K562 (cell line): Measurements from ENCODE around the gene COL9A3.

ENCODE experiments used
- ELK1 ChIP-seq: sonication (generic); formaldehyde crosslinking; IDR thresholded peaks from 2 replicates; pipeline ENCODE4 v1.8.1; 2022; ENCODE audit warnings: missing genetic modification reagents
- FOXJ2 ChIP-seq: fragments of 200-800 bp; sonication (Bioruptor generic); IDR thresholded peaks from 2 replicates; pipeline ENCODE4 v1.6.1; 2016; ENCODE audit warnings: missing genetic modification characterization, missing compliant biosample characterization
- FOXM1 ChIP-seq, 2 experiments: fragments of 450-650 bp in 1 of 2; sonication (generic) in 1 of 2; formaldehyde crosslinking in 1 of 2; IDR thresholded peaks; 2 replicates each; pipeline versions ENCODE4 v1.6.1 to v1.9.0; 2017 to 2022; ENCODE audit warnings: low read depth in 2 of 2, mild to moderate bottlenecking in 2 of 2, missing genetic modification reagents in 1 of 2, moderate library complexity in 1 of 2
- HBP1 ChIP-seq: fragments of 450-650 bp; formaldehyde crosslinking; IDR thresholded peaks from 2 replicates; pipeline ENCODE4 v1.4.0; 2022; ENCODE audit warnings: missing genetic modification characterization
- KDM4B ChIP-seq, 2 experiments: fragments of 450-650 bp in 1 of 2; sonication (generic) in 1 of 2; IDR thresholded peaks; 2 replicates each; pipeline ENCODE4 v1.6.1; 2016 to 2017; ENCODE audit warnings: borderline replicate concordance in 2 of 2, antibody characterized with exemption in 1 of 2, low read depth in 1 of 2, mild to moderate bottlenecking in 1 of 2
- NFIC ChIP-seq: fragments of 450-650 bp; IDR thresholded peaks from 2 replicates; pipeline ENCODE4 v1.6.1; 2017; ENCODE audit warnings: mild to moderate bottlenecking, inconsistent platforms
- NR0B1 ChIP-seq: fragments of 450-650 bp; IDR thresholded peaks from one replicate; pipeline ENCODE4 v1.6.1; 2018; ENCODE audit warnings: mild to moderate bottlenecking, moderate library complexity; ENCODE audit not compliant: partially characterized antibody
- POLR2A ChIP-seq: fragments of 450-650 bp; conservative IDR thresholded peaks from 2 replicates; pipeline ENCODE4 v1.6.1; 2016
- SIRT6 ChIP-seq: IDR thresholded peaks from one replicate; pipeline ENCODE4 v1.6.1; 2012; ENCODE audit warnings: low read depth, mild to moderate bottlenecking, control low read depth, inconsistent platforms, low read length, moderate library complexity
- SREBF2 ChIP-seq: sonication (generic); formaldehyde crosslinking; IDR thresholded peaks from 2 replicates; pipeline ENCODE4 v1.4.0; 2020; ENCODE audit warnings: mild to moderate bottlenecking, missing genetic modification reagents
- ZKSCAN1 ChIP-seq: fragments of 150-350 bp; IDR thresholded peaks from 2 replicates; pipeline ENCODE4 v1.6.1; 2016; ENCODE audit warnings: low read depth, low read length
- ZNF23 ChIP-seq: fragments of 250-450 bp; sonication (Bioruptor Pico); IDR thresholded peaks from 2 replicates; pipeline ENCODE4 v1.4.0; 2020; ENCODE audit warnings: mild to moderate bottlenecking

DNA sequence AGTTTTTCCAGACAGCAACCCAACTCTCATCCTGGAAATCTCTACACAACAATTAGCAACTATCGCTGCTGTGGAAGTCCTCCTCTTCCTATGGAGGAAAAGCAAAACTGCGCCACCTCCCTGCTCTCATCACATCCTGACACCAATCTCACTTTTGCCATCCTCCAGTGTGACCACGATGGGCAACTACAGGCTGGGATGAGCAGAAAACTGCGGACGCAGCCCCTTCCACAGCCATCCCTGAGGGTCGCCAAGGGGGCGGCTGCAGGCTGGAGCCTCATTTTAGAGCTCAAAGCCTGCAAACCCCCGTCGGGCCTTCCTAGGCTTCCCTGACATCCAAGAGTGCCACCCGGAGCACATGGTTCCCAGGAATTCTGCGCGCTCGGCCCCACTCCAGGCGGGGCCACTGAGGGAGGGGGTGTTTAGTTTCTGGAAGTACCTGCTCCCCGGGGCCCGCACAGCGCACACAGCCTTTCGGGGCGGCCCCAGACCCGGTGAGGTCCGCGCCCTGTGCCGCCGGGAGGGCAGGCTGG lies 43.6 kb downstream of the COL9A3 start:
- no peak for TF ChIP-seq SIRT6
- no peak for TF ChIP-seq HBP1
- TF ChIP-seq POLR2A = no peak
- no peak for TF ChIP-seq NR0B1
- no peak for TF ChIP-seq FOXM1 (IDR thresholded peaks at IDR 0.05; ENCODE audit: low read depth)
- no peak for TF ChIP-seq FOXM1 (CRISPR knock-in tag; IDR thresholded peaks at IDR 0.05; ENCODE audit: low read depth)
- TF ChIP-seq ELK1 = no peak
- no peak for TF ChIP-seq SREBF2
- TF ChIP-seq FOXJ2 (tag) = no peak
- no peak for TF ChIP-seq NFIC
- no peak for TF ChIP-seq KDM4B (IDR thresholded peaks at IDR 0.05; ENCODE audit: borderline replicate concordance in 2 of 2, low read depth in 1 of 2)
- TF ChIP-seq ZKSCAN1 = no peak
- no peak for TF ChIP-seq ZNF23 (CRISPR knock-in tag)
